Activated T-cell treated with anti-CD3 and anti-CD28 coated beads for 48 hours (primary cell): ENCODE data around the gene SNRNP48.

Experiments used
- DNase-seq: peaks from one replicate; pipeline ENCODE4 v3.0.0-alpha.2; 2020; ENCODE audit warnings: low read depth

Gene SNRNP48

DNA sequence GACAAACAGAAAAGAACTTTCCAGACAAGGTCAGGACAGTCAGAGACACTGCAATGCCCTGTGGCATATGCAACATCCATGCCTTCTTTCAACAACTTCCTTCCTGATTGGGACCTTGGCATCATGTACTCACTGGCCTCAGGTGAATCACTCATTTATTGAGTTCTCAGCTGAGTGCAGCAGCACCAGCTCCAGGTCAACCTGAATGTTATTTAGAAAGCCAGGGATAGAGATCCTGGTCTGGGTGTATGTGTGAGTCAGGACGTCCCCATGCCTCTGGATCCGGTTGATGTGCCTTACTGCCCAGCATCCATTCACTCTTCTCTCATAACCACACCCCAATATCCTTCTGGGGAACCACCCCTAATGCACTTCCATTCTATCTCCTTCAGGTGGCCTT is 54.4 kb downstream of the SNRNP48 start:
- no peak for DNase-seq

GRCh38 chr6:7646394-7646793 is 56.4 kb downstream of the SNRNP48 start:
- DNase-seq = no peak

DNA sequence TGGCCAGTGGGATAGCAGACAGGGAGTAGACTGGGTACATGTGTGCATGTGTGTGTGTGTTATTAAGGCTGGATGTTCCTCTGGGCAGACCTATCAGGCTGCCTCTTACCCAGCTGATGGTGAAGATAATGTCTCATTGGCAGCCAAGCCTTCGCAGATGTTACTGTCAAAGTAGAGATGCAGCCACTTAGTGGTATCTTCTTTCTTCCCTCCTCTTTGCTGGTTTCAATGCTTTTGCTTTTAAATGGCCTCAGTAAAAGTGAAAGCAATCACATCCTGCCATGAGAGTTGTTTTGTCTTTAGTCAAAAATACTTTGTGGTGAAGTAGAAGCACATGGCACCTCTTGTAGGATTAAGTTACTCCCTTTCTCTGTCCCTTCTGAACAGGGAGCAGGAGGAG is 57.5 kb downstream of the SNRNP48 start:
- DNase-seq = no peak

DNA sequence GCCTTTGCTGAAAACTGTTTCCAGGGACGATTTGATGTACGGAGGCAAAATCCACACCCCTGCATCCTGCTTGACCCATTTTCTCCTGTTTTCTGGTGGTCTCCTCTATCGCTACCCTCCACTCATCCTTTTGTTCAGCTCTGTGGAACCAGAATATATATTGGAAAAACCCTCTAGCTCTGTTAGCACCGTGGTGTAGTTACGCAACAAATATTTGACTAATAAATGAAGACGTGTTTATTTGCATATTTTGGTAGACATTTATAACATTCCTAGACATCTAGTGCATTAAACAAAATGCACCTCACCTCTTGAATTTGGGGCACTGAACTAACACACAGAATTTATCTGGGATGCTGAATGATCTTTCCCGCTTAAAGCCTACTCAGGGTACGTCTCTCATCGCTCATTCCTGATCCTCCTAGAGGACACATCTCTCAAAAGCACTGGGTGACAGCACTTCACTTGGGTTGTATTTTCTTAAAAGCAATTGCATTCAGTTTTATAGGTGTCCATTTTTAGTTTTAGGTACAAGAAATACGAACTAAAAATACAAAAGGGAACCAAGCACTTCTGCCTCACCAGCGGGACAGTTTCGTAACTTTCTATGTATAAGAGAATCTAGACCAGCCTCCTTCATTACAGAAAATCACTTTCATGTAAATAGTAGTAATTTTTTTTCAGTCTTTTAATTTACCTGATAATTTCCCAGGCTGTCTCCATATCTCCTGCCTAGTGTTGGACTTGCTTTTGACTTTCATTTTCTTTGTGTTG is 59.2 kb downstream of the SNRNP48 start:
- DNase-seq = no peak

DNA sequence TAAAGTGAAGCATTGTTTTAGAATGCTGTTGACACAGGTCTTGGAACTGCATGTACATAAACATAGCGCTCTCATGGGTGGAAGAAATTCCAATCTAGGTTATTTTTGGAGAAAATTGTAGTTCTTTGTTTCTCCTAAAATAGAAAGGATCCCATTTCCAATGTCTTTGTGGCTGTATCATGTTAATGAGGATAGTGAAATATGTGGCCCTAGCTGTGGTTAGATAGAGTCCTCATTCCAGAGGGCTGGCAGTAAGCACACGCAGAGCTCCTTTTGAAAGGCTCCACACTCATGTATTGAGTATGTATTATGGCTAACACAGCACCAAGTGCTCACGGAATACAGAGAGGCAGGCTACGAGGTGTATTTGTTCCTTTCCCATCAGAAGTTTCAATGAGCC is 60.9 kb downstream of the SNRNP48 start:
- DNase-seq = no peak

DNA sequence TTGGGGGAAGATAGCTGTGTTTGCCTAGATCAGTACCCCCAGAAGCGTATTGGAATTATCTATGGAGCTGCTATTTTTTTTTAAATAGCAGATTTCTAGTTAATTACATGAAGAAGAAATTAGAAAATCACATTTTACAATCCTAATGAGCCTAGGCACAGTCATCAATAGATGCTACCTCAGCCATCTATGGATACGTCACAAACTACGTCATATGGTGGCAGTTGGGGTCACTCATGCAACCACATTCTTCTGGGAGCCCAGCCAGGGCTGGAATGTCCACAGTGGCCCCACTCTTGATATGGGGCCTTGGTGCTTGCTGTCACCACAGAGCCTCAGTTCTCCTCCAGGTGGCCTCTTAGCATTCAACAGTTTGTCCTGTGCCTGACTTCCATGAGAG is 63.0 kb downstream of the SNRNP48 start:
- no peak for DNase-seq

DNA sequence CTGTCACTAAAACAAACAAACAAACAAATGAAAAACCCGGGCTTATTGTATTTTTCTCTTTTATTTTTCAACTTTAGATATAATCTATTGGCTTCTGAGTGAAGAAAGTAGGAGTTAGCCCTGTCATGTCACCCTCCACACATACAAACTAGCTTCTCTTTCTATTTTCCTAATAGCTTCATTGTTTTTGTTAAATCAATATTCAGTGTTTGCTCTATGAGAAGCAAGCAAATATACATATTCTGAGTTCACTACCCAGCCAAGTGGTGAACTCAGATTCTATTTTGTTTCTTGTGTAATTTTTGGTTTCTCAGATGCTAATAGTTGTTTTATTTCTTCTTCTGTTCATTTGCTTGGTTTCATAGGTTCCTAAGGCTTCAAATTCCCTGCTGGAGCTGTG is 66.4 kb downstream of the SNRNP48 start:
- no peak for DNase-seq

- no peak for DNase-seq
Measured at GRCh38 chr6:7658543-7658942, 68.5 kb downstream of the SNRNP48 start.

- no peak for DNase-seq
Measured at GRCh38 chr6:7661364-7661763, 71.4 kb downstream of the SNRNP48 start.
